ENCODE measurements around the gene PBX1.

PBX1 gene

GRCh38 chr1:164629971-164630370, 71.0 kb downstream of the PBX1 start:
- no peak for TF ChIP-seq ZNF274 (IDR thresholded peaks at IDR 0.05; ENCODE audit: low read depth, low read length)
- no peak overlapping the region for H3K4me3 ChIP-seq (ENCODE audit: low read length)

DNA sequence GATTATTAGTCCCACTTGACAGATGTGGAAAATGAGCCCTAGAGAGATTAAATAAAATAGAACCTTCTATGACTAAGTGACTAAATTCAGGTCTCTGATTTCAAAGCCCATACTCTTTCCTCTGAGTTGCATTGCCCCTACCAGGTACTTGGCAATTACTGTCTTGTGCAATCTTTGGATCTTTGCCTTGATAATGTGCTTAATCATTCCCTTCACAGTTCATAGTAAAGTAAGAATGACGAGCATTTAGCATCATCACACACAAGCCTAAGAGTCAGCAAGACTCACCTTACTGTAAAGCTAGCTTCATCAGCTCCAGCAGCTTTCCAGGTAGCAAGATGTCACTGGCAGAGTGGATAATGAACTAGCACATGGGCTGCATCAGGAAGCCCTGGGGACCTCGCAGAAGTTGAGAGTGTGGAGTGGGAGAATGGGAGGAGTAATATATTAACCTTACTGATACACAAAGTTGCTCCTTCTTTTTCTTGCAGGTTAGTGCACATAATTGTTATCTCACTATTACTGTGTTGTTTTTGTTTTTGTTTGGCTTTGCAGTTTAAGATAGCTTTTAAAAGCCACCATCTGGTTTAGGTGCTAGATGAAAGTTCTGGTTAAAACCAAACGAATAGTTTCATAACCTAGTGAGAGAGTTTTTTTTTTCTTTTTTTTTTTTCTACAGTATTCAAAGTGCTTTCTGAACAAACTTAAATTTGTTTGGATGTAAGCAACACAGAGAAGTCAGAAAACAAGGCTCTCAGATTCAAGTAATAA, 71.8 kb downstream of the PBX1 start:
- no peak overlapping the region for H3K4me3 ChIP-seq (ENCODE audit: low read length)
- no peak for TF ChIP-seq ZNF274 (IDR thresholded peaks at IDR 0.05; ENCODE audit: low read depth, low read length)

- H3K4me3 ChIP-seq (ENCODE audit: low read length), result no peak overlapping the region
Observed at GRCh38 chr1:164631751-164632150, 72.8 kb downstream of the PBX1 start.

GRCh38 chr1:164633997-164634396, 75.0 kb downstream of the PBX1 start:
- no peak for TF ChIP-seq ZNF274 (IDR thresholded peaks at IDR 0.05; ENCODE audit: low read depth, low read length)
- H3K4me3 ChIP-seq (ENCODE audit: low read length), result no peak overlapping the region

More at GRCh38 chr1:164631751-164632150, 72.8 kb downstream of the PBX1 start:
- no peak for TF ChIP-seq ZNF274 (IDR thresholded peaks at IDR 0.05; ENCODE audit: low read depth, low read length)

DNA sequence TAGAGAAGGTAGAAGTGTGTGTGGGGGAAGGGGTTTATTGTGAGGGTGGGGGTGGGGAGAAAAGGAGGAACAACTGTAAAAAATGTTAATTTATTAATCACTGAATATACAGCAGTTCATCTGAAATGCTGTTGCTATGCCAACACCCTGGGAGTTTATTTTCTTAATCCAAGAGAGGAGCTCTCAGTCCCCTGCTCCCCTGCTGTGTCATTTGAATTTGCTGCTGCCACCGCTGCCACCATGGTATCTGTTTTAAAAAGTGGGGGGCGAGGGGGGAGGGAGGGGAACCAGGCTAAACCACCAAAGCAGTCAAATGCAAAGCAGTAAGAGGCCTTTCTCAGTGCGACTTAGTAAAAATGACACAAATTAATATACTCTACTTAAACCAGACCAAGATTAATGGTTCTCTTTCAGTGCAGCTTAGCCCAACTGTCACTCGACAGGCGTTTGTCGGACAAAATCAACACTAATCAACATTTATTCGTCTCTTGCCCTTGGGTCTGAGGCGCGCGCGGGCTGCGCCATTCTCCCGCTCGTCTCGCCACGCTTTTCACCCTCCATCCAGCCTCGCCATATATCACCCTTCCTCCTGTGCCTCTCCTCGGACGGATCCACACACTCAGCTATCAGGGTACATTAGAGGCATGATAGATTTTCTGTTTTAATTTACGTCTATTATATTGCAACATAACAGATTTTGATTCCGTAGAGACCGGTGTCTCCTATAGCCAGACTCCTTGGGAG, 76.2 kb downstream of the PBX1 start:
- no peak for TF ChIP-seq ZNF274 (IDR thresholded peaks at IDR 0.05; ENCODE audit: low read depth, low read length)
- H3K4me3 ChIP-seq (ENCODE audit: low read length), result no peak overlapping the region

- H3K4me3 ChIP-seq (ENCODE audit: low read length), result no peak overlapping the region
- no peak for TF ChIP-seq ZNF274 (IDR thresholded peaks at IDR 0.05; ENCODE audit: low read depth, low read length)
Observed at GRCh38 chr1:164635803-164636731, 77.1 kb downstream of the PBX1 start.

DNA sequence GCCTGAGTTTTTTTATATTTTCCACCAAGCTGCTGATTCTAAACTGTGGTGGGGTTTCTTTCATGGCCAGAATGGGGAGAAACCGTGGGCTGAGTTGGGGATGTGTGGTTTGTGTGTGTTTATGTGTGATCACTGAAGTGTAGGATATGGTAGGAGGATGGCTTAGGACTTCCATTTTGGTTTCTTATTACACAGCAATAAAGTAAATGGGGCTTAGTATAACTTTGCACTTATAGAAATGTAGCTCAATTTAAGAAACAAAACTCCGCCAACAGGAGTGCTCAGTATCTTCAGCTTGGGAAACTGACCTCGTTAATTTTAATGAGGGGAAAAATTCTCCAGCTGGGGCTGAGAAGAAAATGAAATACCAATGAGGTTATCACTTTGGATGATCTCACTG, 77.8 kb downstream of the PBX1 start:
- TF ChIP-seq ZNF274 (IDR thresholded peaks at IDR 0.05; ENCODE audit: low read depth, low read length), result no peak
- no peak overlapping the region for H3K4me3 ChIP-seq (ENCODE audit: low read length)

DNA sequence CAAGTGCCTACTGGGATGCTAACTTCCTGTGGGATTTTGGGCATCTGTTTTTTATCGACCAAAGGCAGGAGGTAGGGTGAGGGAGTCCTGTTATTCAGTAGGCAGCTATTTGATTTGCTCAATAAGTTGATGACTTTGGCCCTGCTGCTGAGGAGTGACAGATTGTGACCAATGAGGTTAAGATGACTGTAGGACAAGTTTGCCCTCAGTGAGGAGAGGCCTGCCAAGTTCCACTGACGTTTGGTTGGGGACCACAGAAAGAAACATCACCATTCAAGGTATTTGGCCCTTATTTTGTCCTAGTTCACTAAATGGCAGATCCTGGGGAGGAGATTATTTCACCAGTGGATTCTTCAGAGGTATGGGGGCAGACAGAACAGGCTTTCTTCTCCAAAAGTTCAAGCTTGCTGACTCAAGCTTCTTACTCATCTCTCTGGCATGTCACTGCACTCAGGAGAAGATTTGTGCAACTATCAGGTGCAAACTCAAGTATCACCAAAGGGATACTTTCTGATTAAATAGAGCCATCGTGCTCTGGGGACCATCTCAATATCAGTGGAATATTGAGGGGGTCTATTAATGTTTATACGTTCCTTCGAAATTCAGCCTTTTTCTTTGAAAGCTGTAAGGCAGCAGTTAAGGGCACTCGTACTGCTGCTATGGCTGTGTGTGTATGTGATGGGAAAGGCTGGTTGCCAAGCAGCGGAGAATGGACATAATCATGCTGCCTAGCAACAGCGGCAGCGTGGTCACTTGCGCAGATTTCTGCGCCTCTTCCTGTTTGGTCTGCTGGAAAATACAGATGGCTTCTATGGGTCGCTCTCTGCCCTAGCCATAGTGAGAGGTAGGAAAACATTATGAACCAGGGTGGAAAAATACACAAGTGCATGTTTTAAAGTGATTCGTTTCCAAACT, 78.7 kb downstream of the PBX1 start:
- no peak for TF ChIP-seq ZNF274 (IDR thresholded peaks at IDR 0.05; ENCODE audit: low read depth, low read length)
- H3K4me3 ChIP-seq (ENCODE audit: low read length), result no peak overlapping the region

GRCh38 chr1:164638492-164639202, 79.7 kb downstream of the PBX1 start:
- no peak overlapping the region for H3K4me3 ChIP-seq (ENCODE audit: low read length)
- no peak for TF ChIP-seq ZNF274 (IDR thresholded peaks at IDR 0.05; ENCODE audit: low read depth, low read length)

- TF ChIP-seq ZNF274 (IDR thresholded peaks at IDR 0.05; ENCODE audit: low read depth, low read length), result no peak
Observed at GRCh38 chr1:164640686-164641352, 81.8 kb downstream of the PBX1 start.

GRCh38 chr1:164641353-164641730, 82.4 kb downstream of the PBX1 start:
- no peak overlapping the region for H3K4me3 ChIP-seq (ENCODE audit: low read length)
- no peak for TF ChIP-seq ZNF274 (IDR thresholded peaks at IDR 0.05; ENCODE audit: low read depth, low read length)

More at GRCh38 chr1:164640686-164641352, 81.8 kb downstream of the PBX1 start:
- H3K4me3 ChIP-seq (ENCODE audit: low read length), result no peak overlapping the region

DNA sequence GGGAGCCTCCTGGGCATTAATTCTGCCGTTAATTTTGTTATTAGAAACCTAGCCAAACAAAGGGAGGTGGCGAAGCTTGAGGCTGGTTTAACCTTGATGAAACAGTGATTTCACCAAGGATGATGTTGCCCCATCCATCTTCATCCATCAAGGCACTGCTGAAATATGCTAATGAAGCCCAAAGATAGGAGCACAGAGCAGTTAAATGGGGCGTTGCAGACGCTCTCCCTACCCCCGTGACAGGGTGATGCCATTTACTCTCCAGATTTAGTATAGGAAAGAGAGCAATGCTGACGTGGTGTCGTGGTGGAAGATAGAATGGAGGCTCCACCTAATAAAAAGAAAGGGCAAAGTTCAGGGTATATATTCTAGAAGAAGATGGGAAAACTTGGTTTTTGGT, 84.0 kb downstream of the PBX1 start:
- no peak overlapping the region for H3K4me3 ChIP-seq (ENCODE audit: low read length)
- no peak for TF ChIP-seq ZNF274 (IDR thresholded peaks at IDR 0.05; ENCODE audit: low read depth, low read length)
